IMR-90 (cell line): ENCODE measurements around the gene ARHGAP28. TPM values are rescaled to one million over a fixed set of nuclear protein-coding genes. Genes with fewer than 3 reads are reported as not detected.
A peak's percentile ranks its signal among the peaks of the same experiment; 100 is the strongest.

ENCODE experiments used
- ATAC-seq: fragments of 200-7000 bp; cut with Tn5 transposase; 2 replicates; pipeline ENCODE4 v1.9.1; 2020; ENCODE audit warnings: low read depth, mild to moderate bottlenecking, moderate library complexity
- BruUV-seq: library from RNA; stranded (reverse); fragments of 400-500 nt; replicated peaks from 2 replicates; lab custom pipeline; 2021; lab: Mats Ljungman, UMichigan
- CTCF ChIA-PET: fragments of 300-600 bp; formaldehyde crosslinking; extraction: SDS; loops from one replicate; lab custom pipeline; 2021; ENCODE audit warnings: antibody characterized with exemption; lab: Yijun Ruan, JAX
- POLR2A ChIA-PET: fragments of 300-600 bp; sonication (Branson Sonifier 250); formaldehyde crosslinking; loops from one replicate; lab custom pipeline; 2022; ENCODE audit warnings: antibody characterized with exemption; ENCODE audit not compliant: unreplicated experiment; lab: Charles Lee
- DNase-seq: peaks from one replicate; pipeline ENCODE4 v3.0.0; 2013
- H2AFZ ChIP-seq: replicated peaks from 2 replicates; pipeline ENCODE3; 2013; ENCODE audit warnings: low read length, mild to moderate bottlenecking; ENCODE audit not compliant: poor library complexity
- H2AK5ac ChIP-seq: 2 replicates; pipeline ENCODE4 v1.6.1; 2013; ENCODE audit warnings: low read depth, low read length, inconsistent platforms
- H2AK9ac ChIP-seq: replicated peaks from 2 replicates; pipeline ENCODE3; 2013; ENCODE audit warnings: mild to moderate bottlenecking, low read depth, low read length, moderate library complexity; ENCODE audit not compliant: poor library complexity
- H2BK120ac ChIP-seq: 2 replicates; pipeline ENCODE4 v1.6.1; 2013; ENCODE audit warnings: low read depth, low read length, inconsistent platforms
- H2BK15ac ChIP-seq: 3 replicates; pipeline ENCODE4 v1.6.1; 2013; ENCODE audit warnings: low read depth, low read length, inconsistent platforms
- H2BK20ac ChIP-seq: 2 replicates; pipeline ENCODE4 v1.6.1; 2013; ENCODE audit warnings: low read depth, mild to moderate bottlenecking, inconsistent platforms, low read length, moderate library complexity
- H2BK5ac ChIP-seq: 2 replicates; pipeline ENCODE4 v1.6.1; 2013; ENCODE audit warnings: mild to moderate bottlenecking, low read depth, low read length, inconsistent platforms; ENCODE audit not compliant: poor library complexity, severe bottlenecking
- H3K14ac ChIP-seq: replicated peaks from 2 replicates; pipeline ENCODE4 v1.6.1; 2013; ENCODE audit warnings: low read depth, low read length, inconsistent platforms
- H3K18ac ChIP-seq: 2 replicates; pipeline ENCODE4 v1.6.1; 2013; ENCODE audit warnings: low read depth, low read length, control low read depth
- H3K23ac ChIP-seq: 2 replicates; pipeline ENCODE4 v1.6.1; 2013; ENCODE audit warnings: low read depth, low read length, inconsistent platforms
- H3K27ac ChIP-seq: 2 replicates; pipeline ENCODE4 v1.5.1; 2013; ENCODE audit warnings: mild to moderate bottlenecking, control low read depth, low read length; ENCODE audit not compliant: insufficient read depth
- H3K27me3 ChIP-seq: 2 replicates; pipeline ENCODE4 v1.6.1; 2013; ENCODE audit warnings: low read length; ENCODE audit not compliant: control insufficient read depth, insufficient read depth
- H3K36me3 ChIP-seq: 2 replicates; pipeline ENCODE4 v1.6.1; 2013; ENCODE audit warnings: low read length, mixed read lengths; ENCODE audit not compliant: control insufficient read depth, insufficient read depth
- H3K4ac ChIP-seq: 2 replicates; pipeline ENCODE4 v1.6.1; 2013; ENCODE audit warnings: low read depth, low read length, inconsistent platforms
- H3K4me1 ChIP-seq: 2 replicates; pipeline ENCODE4 v1.6.1; 2013; ENCODE audit warnings: low read length, mixed read lengths; ENCODE audit not compliant: control insufficient read depth, insufficient read depth
- H3K4me2 ChIP-seq: 2 replicates; pipeline ENCODE4 v1.6.1; 2013; ENCODE audit warnings: low read depth, mild to moderate bottlenecking, control low read depth, low read length, moderate library complexity
- H3K4me3 ChIP-seq: 2 replicates; pipeline ENCODE4 v1.5.1; 2013; ENCODE audit warnings: low read depth, mild to moderate bottlenecking, control low read depth, low read length, moderate library complexity; ENCODE audit not compliant: insufficient read depth
- H3K56ac ChIP-seq: 2 replicates; pipeline ENCODE4 v1.6.1; 2013; ENCODE audit warnings: low read length, inconsistent platforms; ENCODE audit not compliant: insufficient read depth; ENCODE audit errors: extremely low read depth
- H3K79me1 ChIP-seq, 2 experiments: 2 replicates each; pipeline ENCODE4 v1.6.1; 2013; ENCODE audit warnings: low read length in 2 of 2, inconsistent platforms in 1 of 2, low read depth in 1 of 2
- H3K9ac ChIP-seq: 2 replicates; pipeline ENCODE4 v1.6.1; 2013; ENCODE audit warnings: low read depth, low read length, control low read depth
- H3K9me1 ChIP-seq: 2 replicates; pipeline ENCODE4 v1.6.1; 2013; ENCODE audit warnings: low read length, inconsistent platforms; ENCODE audit not compliant: insufficient read depth
- H3K9me3 ChIP-seq: 2 replicates; pipeline ENCODE4 v1.6.1; 2013; ENCODE audit warnings: low read length; ENCODE audit not compliant: control insufficient read depth, insufficient read depth
- H4K20me1 ChIP-seq: 2 replicates; pipeline ENCODE4 v1.6.1; 2013; ENCODE audit warnings: low read length, inconsistent platforms; ENCODE audit not compliant: insufficient read depth
- H4K5ac ChIP-seq: 2 replicates; pipeline ENCODE4 v1.6.1; 2013; ENCODE audit warnings: mild to moderate bottlenecking, low read depth, low read length, control low read depth
- H4K8ac ChIP-seq, 2 experiments: 2 replicates each; pipeline ENCODE4 v1.6.1; 2013; ENCODE audit warnings: low read depth in 2 of 2, low read length in 2 of 2, control low read depth in 1 of 2, inconsistent platforms in 1 of 2
- H4K91ac ChIP-seq: 2 replicates; pipeline ENCODE4 v1.6.1; 2013; ENCODE audit warnings: low read depth, low read length, inconsistent platforms; ENCODE audit not compliant: insufficient read depth
- BHLHE40 ChIP-seq: fragments of 150-350 bp; IDR thresholded peaks from 2 replicates; pipeline ENCODE4 v1.6.1; 2016; ENCODE audit warnings: mild to moderate bottlenecking, low read depth, low read length
- CEBPB ChIP-seq: IDR thresholded peaks from 2 replicates; pipeline ENCODE4 v1.6.1; 2012; ENCODE audit warnings: low read depth, low read length, improper control_type of control experiment
- CHD1 ChIP-seq: IDR thresholded peaks from 2 replicates; pipeline ENCODE4 v1.6.1; 2012; ENCODE audit warnings: low read depth, low read length, improper control_type of control experiment
- SMC3 ChIP-seq: fragments of 150-350 bp; IDR thresholded peaks from 2 replicates; pipeline ENCODE4 v1.6.1; 2016; ENCODE audit warnings: low read depth, mild to moderate bottlenecking, antibody characterized with exemption, low read length, moderate library complexity
- WGBS, 2 experiments: methylation state at CpG; one replicate each; pipeline versions ENCODE4 v1.1.5 to v1.1.7; 2013; ENCODE audit warnings: missing lambda C conversion rate in 2 of 2; ENCODE audit not compliant: insufficient read length in 1 of 2; ENCODE audit errors: extremely low coverage in 2 of 2; 5-methylcytosine and 5-hydroxymethylcytosine counted together
- dilution Hi-C: fragments of 300-500 bp; cut with HindIII; formaldehyde crosslinking; loops from one replicate; pipeline ENCODE4 v1.14.3; 2018; ENCODE audit warnings: low sequenced_read_pairs; ENCODE audit not compliant: unreplicated experiment
- in situ Hi-C: fragments of 300-500 bp; cut with MboI; formaldehyde crosslinking; loops from 3 replicates; pipeline ENCODE4 v1.14.3; 2019; ENCODE audit warnings: low sequenced_read_pairs, inconsistent platforms, mixed read lengths
- intact Hi-C: fragments of 100-400 bp; cut with micrococcal nuclease; formaldehyde crosslinking; loops from 2 replicates; pipeline ENCODE4 v1.10.0; 2022
- polyA plus RNA-seq, 3 experiments: library from polyadenylated mRNA; depleted of rRNA; stranded (reverse); fragments of >200 nt; gene quantifications; 2 replicates each; pipeline ENCODE4 v1.2.3, GENCODE V29; 2012; ENCODE audit warnings: low replicate concordance in 1 of 3
- total RNA-seq: library from RNA; depleted of rRNA; stranded (reverse); fragments of >200 nt; gene quantifications from 2 replicates; pipeline ENCODE4 v1.2.3, GENCODE V29; 2012

Gene ARHGAP28
- total and polyA plus RNA-seq, 2 of the 4 experiments (the other 2 are of a cell fraction), result 1.8 to 3.8 TPM

- H4K8ac ChIP-seq, result peak overlapping the region; percentile 39 to 85; a peak in 3 of 4 replicates
- no peak overlapping the region for H3K4me2 ChIP-seq
- no TSS peak for BruUV-seq
- no peaks in the 10 kb centered on the region for H4K20me1 ChIP-seq
- H4K5ac ChIP-seq, result peak overlapping the region; percentile 99
- no peak overlapping the region for H2AFZ ChIP-seq
- H3K4ac ChIP-seq, result peak overlapping the region; percentile 23; the same call in 1 of the 2 replicates
- H2AK9ac ChIP-seq, result no peak overlapping the region
- intact Hi-C loops, result loop anchor here (1.0 to 2.0 kb wide), 2 partner anchors 9 to 45 kb away; no protein-coding TSS in a partner anchor
- H3K27ac ChIP-seq, result peak overlapping the region; percentile 98; the same call in 1 of the 2 replicates
- H2AK5ac ChIP-seq, result no peak overlapping the region
- no peak for TF ChIP-seq CHD1
- TF ChIP-seq CEBPB, result no peak
- no peak for TF ChIP-seq BHLHE40
- no peak for TF ChIP-seq SMC3
- no peaks in the 10 kb centered on the region for H3K27me3 ChIP-seq
- peak overlapping the region; percentile 90; the same call in 1 of the 2 replicates for H2BK20ac ChIP-seq
- H3K23ac ChIP-seq, result 0 out of 2 replicates have a peak overlapping the region, but pooled peaks have one; percentile 60
- ChIA-PET CTCF (interaction anchor here (0.5 kb wide), 1 partner anchor 232 kb away, joined by 4 read pairs; no protein-coding TSS in a partner anchor), POLR2A (no interaction called here)
- in situ Hi-C loops, result no loop called here
- peak overlapping the region; percentile 58; the same call in 1 of the 2 replicates for H3K56ac ChIP-seq
- H4K91ac ChIP-seq, result peak overlapping the region; percentile 68
- H2BK15ac ChIP-seq, result peak overlapping the region; percentile 86; the same call in 1 of the 3 replicates
- H3K79me1 ChIP-seq, result peaks cover 0 to 7% of the 10 kb centered on the region in 2 experiments; a peak in 1 of 4 replicates
- peaks cover 4% of the 10 kb centered on the region; the same call in 1 of the 2 replicates for H3K36me3 ChIP-seq
- dilution Hi-C loops, result no loop called here
- peak overlapping the region; percentile 99 for H3K18ac ChIP-seq
- peak overlapping the region; percentile 85 for H2BK5ac ChIP-seq
- no CpG with 5 or more reads among the region's 2 CpGs for WGBS, 2 experiments
- H3K9me3 ChIP-seq, result no peaks in the 10 kb centered on the region
- H2BK120ac ChIP-seq, result peak overlapping the region; percentile 33; the same call in 1 of the 2 replicates
- peaks cover 17% of the 10 kb centered on the region for H3K4me1 ChIP-seq
- peaks cover 5% of the 10 kb centered on the region; the same call in 1 of the 2 replicates for H3K9me1 ChIP-seq
- no peak overlapping the region; the same call in 1 of the 2 replicates for H3K14ac ChIP-seq
- ATAC-seq, result no peak
- H3K9ac ChIP-seq, result peak overlapping the region; percentile 44; the same call in 1 of the 2 replicates
- H3K4me3 ChIP-seq, result no peak overlapping the region
- DNase-seq, result no peak
These were observed 46.2 kb downstream of the ARHGAP28 start for GRCh38 chr18:6775702-6776101.
